Stimulated activated naive CD8-positive, alpha-beta T cell treated with anti-CD3 and anti-CD28 coated beads, Interleukin-15, amount 100 ng/mL, for 72 hours (primary cell): ENCODE results near the gene IER3.
"Not testable (repeated sequence)": the region's sequence is repeated elsewhere in the genome, so short reads cannot be mapped to it uniquely, and the experiment has no call there.

Experiments used
- ATAC-seq: fragments of 150-1000 bp; cut with Tn5 transposase; 2 replicates; pipeline ENCODE4 v1.10.0; 2021; ENCODE audit warnings: mild to moderate bottlenecking, moderate library complexity
- DNase-seq, 2 donors: peaks; one replicate each; pipeline ENCODE4 v3.0.0; 2021 to 2022
- H3K27ac Mint-ChIP-seq, 2 donors: one replicate each; pipeline ENCODE4 v1.8.0; 2022; ENCODE audit warnings: mild to moderate bottlenecking in 2 of 2, mixed read lengths in 2 of 2, moderate library complexity in 2 of 2
- H3K27me3 Mint-ChIP-seq: one replicate; pipeline ENCODE4 v1.8.0; 2022; ENCODE audit warnings: mixed read lengths
- H3K4me1 Mint-ChIP-seq: one replicate; pipeline ENCODE4 v1.8.0; 2022; ENCODE audit warnings: mild to moderate bottlenecking, mixed read lengths
- H3K4me3 Mint-ChIP-seq, 2 donors: one replicate each; pipeline ENCODE4 v1.8.0; 2022; ENCODE audit warnings: mild to moderate bottlenecking in 2 of 2, mixed read lengths in 2 of 2, moderate library complexity in 1 of 2
- H3K9me3 Mint-ChIP-seq, 2 donors: one replicate each; pipeline ENCODE4 v1.8.0; 2022; ENCODE audit warnings: mixed read lengths in 2 of 2

Gene IER3

DNA sequence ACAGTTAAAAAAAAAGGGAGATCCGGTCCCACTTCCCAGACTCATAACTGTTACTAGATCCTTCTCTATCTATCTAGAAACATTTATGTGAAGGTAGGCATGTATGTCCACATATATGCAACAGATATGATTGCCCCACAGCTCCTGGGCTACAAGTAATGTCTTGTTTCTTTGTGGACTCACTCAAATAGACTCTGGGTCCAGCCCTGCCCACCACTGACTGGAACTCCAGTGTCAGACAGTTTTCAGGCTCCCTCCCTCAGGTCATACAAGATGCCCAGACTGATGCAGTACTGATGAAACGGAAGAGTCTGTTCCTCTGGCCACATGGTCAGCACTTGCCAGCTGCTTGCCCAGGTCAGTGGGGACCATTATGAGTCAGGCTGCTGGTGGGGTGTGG, 30.8 kb upstream of the IER3 start:
- Mint-ChIP-seq H3K4me3 (no peak overlapping the region), H3K27me3 (no peaks in the 10 kb centered on the region), H3K9me3 (peaks cover 7 to 10% of the 10 kb centered on the region in 2 donors), H3K27ac (no peak overlapping the region), H3K4me1 (peaks cover 73% of the 10 kb centered on the region)
- ATAC-seq (no peak), DNase-seq (no peak)

DNA sequence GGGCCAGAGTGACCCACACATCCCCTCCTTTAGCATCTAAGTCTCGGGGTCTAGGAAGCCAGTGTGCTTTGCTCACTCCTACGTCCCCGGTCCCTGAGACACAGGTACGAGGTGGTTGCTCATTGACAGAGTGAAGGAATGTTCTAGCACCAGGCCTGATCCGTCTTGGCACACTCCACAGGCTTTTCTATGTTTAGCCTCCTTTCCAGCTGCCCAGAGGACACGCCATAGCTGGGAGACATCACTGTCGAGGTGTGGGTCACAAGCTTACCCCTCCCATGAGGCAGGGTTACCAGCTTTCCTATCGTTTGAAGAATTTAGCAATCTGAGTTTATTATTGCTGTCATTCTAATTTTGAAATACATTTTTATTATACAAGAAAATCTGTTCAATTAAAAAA, 30.4 kb upstream of the IER3 start:
- Mint-ChIP-seq H3K4me3 (no peak overlapping the region), H3K9me3 (peaks cover 7 to 10% of the 10 kb centered on the region in 2 donors), H3K27ac (no peak overlapping the region), H3K4me1 (peaks cover 73% of the 10 kb centered on the region), H3K27me3 (no peaks in the 10 kb centered on the region)
- no peak for DNase-seq
- ATAC-seq: no peak

DNA sequence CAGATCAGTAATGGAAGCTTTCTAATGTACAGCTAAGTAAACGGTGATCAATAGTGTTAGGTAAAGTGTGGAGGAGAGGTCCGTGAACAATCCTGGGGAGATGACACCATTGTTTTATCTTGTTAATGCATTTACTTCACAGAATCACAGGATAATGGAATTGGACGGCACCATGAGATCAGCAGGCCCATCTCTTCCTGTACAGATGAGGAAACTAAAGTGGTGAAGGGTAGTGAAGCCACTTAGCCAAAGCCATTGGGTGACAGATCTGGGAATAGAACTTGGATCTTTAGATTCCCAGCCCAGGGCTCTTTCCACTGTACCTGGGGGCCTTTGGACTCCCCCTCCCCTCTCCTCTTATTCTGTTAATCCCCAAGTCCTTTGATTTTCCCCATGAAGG, 26.2 kb upstream of the IER3 start:
- H3K9me3 Mint-ChIP-seq: peaks cover 7 to 10% of the 10 kb centered on the region in 2 donors
- DNase-seq: no peak
- peak overlapping the region in 1 of 2 donors; percentile 27 for H3K4me3 Mint-ChIP-seq
- ATAC-seq: no peak
- peaks cover 80% of the 10 kb centered on the region for H3K4me1 Mint-ChIP-seq
- H3K27me3 Mint-ChIP-seq: no peaks in the 10 kb centered on the region
- H3K27ac Mint-ChIP-seq: peak overlapping the region; percentile 97 to 99

DNA sequence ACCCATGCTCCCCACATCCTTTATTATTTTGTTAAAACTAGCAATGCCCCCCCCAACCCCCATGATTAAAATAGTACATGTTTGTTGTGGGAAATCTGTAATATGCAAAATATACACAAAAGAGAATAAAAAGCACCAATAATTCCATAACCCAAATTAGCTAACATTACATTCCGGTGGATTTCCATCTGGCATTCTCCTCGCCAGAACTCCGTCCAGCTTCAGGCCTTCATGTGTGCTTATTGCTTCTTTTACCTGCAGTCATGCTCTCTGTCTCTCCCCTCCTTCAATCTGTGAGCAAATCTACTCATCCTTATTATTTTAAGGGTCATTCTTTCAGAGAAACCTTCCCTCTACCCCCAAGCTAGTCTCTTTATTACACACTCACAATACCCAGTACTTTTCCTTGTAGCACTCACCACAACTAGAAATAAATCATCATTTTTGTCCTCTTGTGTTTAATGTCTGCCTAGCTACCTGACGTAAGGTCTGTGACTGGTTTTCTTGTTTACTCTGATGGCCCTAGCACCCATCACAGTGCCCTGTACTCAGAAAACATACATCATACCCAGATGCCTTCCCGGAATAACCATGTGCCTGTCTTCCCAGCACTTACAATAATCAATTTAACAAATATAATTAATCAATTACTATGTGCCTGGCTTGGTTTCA, 25.6 kb upstream of the IER3 start:
- Mint-ChIP-seq H3K4me3 (peak overlapping the region; percentile 79 to 80), H3K9me3 (peaks cover 7 to 10% of the 10 kb centered on the region in 2 donors), H3K27me3 (no peaks in the 10 kb centered on the region), H3K27ac (peak overlapping the region; percentile 97 to 99), H3K4me1 (peaks cover 86% of the 10 kb centered on the region)
- peak in 1 of 2 donors; percentile 46 for DNase-seq
- ATAC-seq: peak; percentile 48

DNA sequence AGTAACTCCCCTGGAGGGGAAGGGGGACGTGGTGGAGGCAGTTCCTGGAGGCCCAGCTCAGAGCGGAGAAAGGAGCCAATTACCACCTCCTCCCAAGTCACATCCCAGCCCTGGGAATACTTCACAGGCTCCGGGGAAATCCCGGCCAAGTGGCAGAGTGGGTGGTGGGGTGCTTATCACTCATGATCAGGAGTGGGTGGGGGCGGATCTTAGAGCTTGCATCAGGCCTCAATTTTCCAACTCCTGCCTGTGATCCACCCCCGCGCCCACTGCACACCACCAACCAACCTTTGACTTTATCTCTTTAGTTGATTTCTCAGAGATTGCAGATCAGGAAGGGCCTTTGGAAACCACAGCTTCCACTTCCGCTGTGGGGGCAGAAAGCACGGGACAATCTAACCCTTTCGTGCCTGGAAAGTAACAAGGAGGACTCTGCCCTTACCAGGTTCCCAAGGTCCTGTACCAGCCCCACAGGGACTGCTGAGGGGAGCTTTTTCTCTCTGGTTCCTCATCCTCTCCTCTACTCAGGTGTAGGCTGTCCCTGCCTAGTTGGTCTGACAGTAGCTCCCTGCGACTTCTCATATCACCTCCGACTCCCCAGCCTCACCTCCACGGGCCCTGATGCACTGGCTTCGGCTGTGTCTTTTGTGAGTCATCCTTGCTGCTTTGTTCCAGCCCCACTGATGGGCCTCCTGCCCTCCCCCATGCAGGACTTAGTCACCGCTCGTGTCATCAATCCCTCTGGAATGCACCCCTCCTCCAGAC, 24.9 kb upstream of the IER3 start:
- peak overlapping the region; percentile 79 to 80 for H3K4me3 Mint-ChIP-seq
- ATAC-seq (peak; percentile 78), DNase-seq (peak; percentile 79 to 89)
- peaks cover 10 to 11% of the 10 kb centered on the region in 2 donors for H3K9me3 Mint-ChIP-seq
- H3K4me1 Mint-ChIP-seq: peaks cover 93% of the 10 kb centered on the region
- peak overlapping the region; percentile 97 to 99 for H3K27ac Mint-ChIP-seq
- H3K27me3 Mint-ChIP-seq: no peaks in the 10 kb centered on the region

DNA sequence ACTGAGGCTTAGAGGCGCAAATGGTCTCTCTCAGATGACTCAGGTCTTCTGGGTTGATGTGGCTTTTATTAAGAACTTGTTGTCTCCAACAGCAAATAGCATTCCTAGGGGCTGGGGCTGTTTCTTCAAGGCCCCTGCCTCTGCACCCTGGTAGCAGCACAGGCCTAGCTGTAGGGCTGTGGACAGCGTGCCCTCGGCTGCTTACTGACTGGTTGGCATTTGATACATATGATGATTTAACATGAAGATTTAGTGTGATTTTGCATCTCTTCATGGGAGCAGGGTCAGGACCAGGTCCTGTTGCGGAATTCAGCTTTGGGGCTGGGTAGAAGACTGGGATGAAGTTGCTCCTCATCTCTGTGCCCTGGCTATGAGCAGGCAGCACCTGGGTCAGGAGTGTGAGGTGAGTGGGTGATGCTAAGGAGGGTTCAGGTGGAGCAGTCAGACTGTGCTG, 24.3 kb upstream of the IER3 start:
- DNase-seq (peak in 1 of 2 donors; percentile 57), ATAC-seq (peak; percentile 47)
- no peaks in the 10 kb centered on the region for H3K27me3 Mint-ChIP-seq
- H3K4me3 Mint-ChIP-seq: peak overlapping the region; percentile 79 to 80
- peaks cover 93% of the 10 kb centered on the region for H3K4me1 Mint-ChIP-seq
- peaks cover 10 to 14% of the 10 kb centered on the region in 2 donors for H3K9me3 Mint-ChIP-seq
- H3K27ac Mint-ChIP-seq: peak overlapping the region; percentile 97 to 99

DNA sequence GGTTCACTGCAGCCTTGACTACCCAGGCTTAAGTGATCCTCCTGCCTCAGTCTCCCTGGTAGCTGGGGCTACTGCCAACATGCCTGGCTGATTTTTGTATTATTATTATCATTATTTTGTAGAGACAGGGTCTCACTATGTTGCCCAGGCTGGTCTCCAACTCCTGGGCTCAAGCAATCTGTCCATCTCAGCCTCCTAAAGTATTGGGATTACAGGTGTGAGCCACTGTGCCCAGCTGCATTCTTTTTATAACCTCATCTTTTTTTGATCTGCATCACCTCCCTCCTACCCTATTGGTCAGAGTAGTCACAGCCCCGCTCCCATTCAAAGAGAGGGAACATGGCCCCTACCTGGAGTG, 23.6 kb upstream of the IER3 start:
- Mint-ChIP-seq H3K4me1 (peaks cover 93% of the 10 kb centered on the region), H3K9me3 (peaks cover 10 to 14% of the 10 kb centered on the region in 2 donors), H3K4me3 (peak overlapping the region; percentile 79 to 80), H3K27me3 (no peaks in the 10 kb centered on the region), H3K27ac (peak overlapping the region; percentile 97 to 99)
- DNase-seq (no peak), ATAC-seq (no peak)

DNA sequence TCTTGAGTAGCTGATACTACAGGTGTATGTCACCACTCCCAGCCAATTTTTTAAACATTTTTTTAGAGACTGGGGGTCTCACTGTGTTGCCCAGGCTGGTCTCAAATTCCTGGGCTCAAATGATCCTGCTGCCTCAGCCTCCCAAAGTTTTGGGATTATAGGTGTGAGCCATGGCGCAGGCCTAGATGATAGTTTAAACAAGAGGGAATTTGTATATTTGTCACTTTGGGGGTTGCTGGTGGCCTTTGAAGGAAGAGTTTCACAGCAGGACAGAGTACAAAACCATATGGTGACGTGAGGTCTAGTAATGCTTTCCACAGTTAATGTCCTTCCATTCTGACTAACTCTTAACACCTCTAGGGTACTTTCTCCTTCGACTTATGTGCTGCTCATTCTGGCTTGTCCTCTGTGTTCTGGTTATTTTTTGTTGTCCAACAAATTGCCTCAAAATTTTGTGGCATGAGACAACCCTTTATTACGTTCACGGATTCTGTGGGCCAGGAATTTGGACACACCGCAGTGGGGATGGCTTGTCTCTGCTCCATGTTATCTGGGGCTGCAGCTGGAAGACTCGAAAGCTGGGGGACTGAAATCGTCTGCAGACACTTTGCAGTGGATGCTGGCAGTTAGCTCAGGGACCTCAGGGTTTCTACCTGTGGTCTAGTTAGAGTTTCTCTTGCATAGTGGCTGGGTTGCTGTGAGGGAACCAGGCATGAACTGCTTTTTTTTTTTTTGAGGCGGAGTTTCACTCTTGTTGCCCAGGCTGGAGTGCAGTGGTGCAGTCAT, 23.0 kb upstream of the IER3 start:
- Mint-ChIP-seq H3K9me3 (peaks cover 9 to 12% of the 10 kb centered on the region in 2 donors), H3K4me3 (peak overlapping the region; percentile 79 to 80), H3K27ac (peak overlapping the region; percentile 97 to 99), H3K27me3 (no peaks in the 10 kb centered on the region), H3K4me1 (peaks cover 90% of the 10 kb centered on the region)
- DNase-seq: peak; percentile 71 to 75
- peak; percentile 78 for ATAC-seq

DNA sequence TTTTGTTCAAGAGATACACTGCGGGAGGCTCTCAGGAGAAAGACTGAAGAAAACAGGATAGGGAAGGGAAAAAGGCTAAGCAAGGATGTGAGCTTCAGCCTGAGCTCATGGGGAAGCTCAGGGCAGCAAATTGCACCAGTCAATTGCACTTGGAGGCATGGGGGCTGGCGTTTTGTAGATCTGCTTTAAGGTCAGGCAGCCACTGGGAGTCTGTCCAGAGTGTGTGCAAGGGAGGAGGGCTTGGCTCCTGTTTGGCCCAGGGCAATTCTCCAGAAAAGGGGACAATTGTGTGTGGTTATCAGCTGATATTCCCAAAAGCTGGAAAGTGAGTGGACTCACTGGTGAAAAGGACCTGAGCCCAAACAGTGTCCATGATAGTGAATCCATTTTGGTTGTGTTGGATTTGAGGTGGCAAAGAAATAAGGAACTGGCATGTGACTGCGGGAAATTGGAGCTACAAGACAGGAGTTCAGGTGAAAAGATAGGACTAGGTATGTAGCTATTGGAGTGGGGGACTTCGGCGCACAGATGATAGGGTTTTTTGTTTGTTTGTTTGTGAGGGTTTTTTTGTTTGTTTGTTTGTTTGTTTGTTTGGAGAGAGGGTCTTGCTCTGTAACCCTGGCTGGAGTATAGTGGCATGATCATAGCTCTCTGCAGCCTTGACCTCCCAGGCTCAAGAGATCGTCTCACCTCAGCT, 22.3 kb upstream of the IER3 start:
- no peaks in the 10 kb centered on the region for H3K27me3 Mint-ChIP-seq
- H3K9me3 Mint-ChIP-seq: peaks cover 5 to 8% of the 10 kb centered on the region in 2 donors
- peaks cover 90% of the 10 kb centered on the region for H3K4me1 Mint-ChIP-seq
- H3K27ac Mint-ChIP-seq: peak overlapping the region; percentile 97 to 99
- DNase-seq (no peak), ATAC-seq (no peak)
- H3K4me3 Mint-ChIP-seq: peak overlapping the region; percentile 55 to 80

DNA sequence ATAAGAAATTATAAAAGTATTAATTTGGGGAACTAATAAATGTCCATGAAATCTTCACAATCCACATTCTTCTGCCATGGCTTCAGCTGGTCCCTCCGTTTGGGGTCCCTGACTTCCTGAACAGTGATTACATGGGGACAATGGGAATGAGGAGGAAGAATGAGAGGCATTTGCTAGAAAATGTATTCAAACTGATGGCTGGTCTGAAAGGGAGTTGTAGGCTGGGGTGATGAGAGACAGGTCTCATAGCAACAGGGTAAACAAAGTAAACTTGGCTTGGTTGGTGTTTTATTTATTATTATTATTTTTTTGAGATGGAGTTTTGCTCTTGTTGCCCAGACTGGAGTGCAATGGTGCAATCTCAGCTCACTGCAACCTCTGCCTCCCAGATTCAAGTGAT, 21.1 kb upstream of the IER3 start:
- DNase-seq, H3K4me3 Mint-ChIP-seq, ATAC-seq, H3K27me3 Mint-ChIP-seq, H3K9me3 Mint-ChIP-seq: not testable (repeated sequence)
- H3K4me1 Mint-ChIP-seq: peaks cover 91% of the 10 kb centered on the region
- peak overlapping the region; percentile 35 to 39 for H3K27ac Mint-ChIP-seq

DNA sequence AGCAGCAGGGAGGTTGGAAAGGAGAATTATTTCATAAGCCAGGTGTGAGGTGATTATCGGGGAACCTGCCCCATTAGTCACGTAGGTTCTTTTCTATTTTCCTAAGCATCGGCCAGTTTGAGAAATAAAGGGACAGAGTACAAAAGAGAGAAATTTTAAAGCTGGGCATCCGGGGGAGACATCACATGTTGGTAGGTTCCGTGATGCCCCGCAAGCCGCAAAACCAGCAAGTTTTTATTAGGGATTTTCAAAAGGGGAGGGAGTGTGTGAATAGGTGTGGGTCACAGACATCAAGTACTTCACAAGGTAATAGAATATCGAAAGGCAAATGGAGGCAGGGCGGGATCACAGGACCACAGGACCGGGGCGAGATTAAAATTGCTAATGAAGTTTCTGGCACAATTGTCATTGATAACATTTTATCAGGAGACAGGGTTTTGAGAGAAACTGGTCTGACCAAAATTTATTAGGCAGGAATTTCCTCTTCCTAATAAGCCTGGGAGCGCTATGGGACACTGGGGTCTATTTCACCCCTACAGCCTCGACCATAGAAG, 20.2 kb upstream of the IER3 start:
- DNase-seq, H3K9me3 Mint-ChIP-seq, H3K27me3 Mint-ChIP-seq, ATAC-seq: not testable (repeated sequence)
- Mint-ChIP-seq H3K4me1 (peaks cover 82% of the 10 kb centered on the region), H3K4me3 (peak overlapping the region; percentile 59 to 61), H3K27ac (peak overlapping the region; percentile 94 to 97)

DNA sequence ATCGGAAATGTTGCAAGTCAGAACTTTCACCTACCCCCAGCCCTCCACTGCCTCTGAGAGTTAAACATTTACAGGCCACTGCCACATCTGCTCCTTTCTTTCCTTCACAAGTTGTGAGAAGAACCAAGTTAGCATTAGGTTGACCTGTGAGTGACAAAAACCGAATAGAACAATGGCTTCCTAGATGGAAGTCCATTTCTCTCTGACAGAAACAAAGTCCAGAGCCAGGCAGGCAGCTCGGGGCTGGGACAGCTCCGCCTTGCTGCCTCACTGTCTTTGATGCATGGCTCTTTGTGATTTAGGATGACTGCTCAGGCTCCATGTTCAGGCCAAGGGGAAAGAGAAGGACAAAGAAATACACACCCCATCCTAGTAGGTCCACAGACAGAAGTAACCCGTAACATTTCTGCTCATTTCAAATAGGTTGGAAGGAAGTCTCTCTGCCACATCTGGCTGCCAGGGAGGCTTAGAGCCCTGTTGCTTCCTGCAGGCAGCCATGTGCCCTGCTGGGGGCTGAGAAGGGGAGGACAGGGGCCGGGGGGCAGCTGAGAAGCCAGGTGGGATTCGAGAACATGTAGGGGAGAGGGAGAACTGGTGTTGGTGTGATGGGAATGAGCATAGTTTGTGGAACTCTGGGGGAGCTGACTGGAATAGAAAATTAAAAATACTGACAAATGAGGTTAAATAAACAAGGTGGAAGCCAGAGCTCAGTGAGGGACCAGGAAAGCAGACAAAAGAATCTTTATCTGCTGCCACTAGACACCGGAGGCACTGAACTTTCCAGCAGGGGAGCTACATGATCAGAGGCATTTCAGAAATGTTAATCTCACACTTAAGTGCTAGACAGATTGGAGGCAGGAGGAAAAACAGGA, 19.5 kb upstream of the IER3 start:
- peak overlapping the region; percentile 59 to 61 for H3K4me3 Mint-ChIP-seq
- DNase-seq: no peak
- H3K27me3 Mint-ChIP-seq: no peaks in the 10 kb centered on the region
- peaks cover 0 to 8% of the 10 kb centered on the region in 2 donors for H3K9me3 Mint-ChIP-seq
- ATAC-seq: no peak
- H3K27ac Mint-ChIP-seq: peak overlapping the region; percentile 94 to 97
- H3K4me1 Mint-ChIP-seq: peaks cover 79% of the 10 kb centered on the region

DNA sequence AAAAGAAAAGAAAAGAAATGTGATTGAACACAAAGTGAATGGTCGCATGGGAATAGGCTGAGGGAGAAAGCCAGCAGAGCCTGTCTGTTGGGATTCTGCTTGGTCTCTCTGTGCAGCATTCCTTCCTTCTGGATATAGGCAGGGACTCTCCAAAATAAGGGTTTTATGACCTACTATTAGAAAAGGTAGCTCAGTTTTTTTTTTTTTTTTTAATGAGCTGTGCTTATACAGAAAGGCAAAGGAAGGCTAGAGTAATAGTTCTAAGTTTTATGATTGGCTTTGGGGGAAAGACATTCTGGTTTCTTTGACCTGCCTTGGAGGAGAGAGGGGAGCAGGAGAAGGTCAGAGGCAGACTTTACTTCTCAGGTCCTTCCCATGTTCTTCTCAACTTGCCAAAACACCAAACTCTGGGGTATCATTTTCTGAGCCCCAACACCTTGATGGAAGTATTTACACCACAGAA, 18.8 kb upstream of the IER3 start:
- Mint-ChIP-seq H3K27me3 (no peaks in the 10 kb centered on the region), H3K4me3 (peak overlapping the region in 1 of 2 donors; percentile 6), H3K27ac (peak overlapping the region; percentile 32 to 94), H3K9me3 (peaks cover 0 to 8% of the 10 kb centered on the region in 2 donors), H3K4me1 (peaks cover 77% of the 10 kb centered on the region)
- ATAC-seq (no peak), DNase-seq (no peak)
